Superior temporal gyrus (tissue), 1 donor: ENCODE results near the gene NREP.
"Not testable (repeated sequence)": the region's sequence is repeated elsewhere in the genome, so short reads cannot be mapped to it uniquely, and the experiment has no call there.

ENCODE experiments used
- DNase-seq: peaks from one replicate; pipeline ENCODE4 v3.0.0-alpha.2; 2016; ENCODE audit errors: extremely low spot score

NREP gene

DNA sequence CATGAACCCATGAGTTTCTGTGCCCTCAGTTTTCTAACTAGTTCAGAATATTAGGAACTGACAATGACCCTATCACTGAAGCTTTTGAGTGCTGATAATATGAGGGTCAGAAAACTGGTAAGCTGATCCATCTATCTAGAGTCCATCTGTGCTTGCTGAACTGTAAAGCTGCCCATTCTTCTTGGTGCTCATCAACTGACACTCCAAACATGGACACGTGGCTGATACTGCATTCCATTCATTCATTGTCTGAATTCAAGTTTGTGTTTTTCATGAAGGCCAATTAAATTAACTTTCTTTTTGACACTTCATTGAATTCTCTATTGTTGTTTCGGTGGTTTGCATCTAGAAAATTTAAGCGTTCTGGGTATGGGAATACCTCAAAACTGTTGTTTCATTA lies 17.6 kb downstream of the NREP start:
- no peak for DNase-seq

DNA sequence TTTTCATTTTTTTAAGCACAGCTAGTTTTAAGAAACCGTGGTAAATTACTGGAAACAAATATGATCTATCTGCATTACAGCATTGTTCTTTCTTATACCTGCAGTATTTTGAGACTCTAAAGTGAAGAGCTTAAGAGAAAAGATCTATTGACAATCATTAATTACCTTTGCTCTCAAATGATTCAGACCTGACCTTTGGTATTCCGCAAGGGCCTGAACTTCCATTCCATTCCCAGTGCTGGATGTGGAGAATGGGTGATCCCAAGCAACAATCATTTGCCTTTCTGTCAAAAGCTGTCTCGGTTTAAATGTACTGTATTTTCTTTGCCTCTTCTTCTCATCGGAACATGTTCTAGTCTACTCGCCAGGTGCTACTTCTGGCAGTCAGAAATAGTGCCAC lies 18.9 kb downstream of the NREP start:
- DNase-seq = peak; percentile 25

DNA sequence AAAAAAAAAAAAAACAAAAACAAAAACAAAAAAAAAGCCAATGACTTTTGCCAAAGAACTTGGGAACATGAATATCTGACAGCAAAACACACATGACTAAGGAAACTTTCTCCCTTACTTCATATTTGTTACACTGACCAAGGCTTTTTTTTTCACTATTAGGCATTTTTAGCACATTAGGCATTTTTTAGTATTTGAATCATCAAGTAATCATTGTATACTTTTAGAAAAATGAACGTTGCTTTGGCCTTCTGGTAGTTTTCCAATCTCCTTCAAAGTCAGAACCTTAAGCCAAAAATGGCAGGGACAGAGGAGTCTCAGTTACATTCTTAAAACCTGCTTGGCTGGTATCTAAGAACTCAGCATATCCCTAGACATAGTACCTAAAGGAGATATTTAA lies 19.3 kb downstream of the NREP start:
- DNase-seq = peak; percentile 21

DNA sequence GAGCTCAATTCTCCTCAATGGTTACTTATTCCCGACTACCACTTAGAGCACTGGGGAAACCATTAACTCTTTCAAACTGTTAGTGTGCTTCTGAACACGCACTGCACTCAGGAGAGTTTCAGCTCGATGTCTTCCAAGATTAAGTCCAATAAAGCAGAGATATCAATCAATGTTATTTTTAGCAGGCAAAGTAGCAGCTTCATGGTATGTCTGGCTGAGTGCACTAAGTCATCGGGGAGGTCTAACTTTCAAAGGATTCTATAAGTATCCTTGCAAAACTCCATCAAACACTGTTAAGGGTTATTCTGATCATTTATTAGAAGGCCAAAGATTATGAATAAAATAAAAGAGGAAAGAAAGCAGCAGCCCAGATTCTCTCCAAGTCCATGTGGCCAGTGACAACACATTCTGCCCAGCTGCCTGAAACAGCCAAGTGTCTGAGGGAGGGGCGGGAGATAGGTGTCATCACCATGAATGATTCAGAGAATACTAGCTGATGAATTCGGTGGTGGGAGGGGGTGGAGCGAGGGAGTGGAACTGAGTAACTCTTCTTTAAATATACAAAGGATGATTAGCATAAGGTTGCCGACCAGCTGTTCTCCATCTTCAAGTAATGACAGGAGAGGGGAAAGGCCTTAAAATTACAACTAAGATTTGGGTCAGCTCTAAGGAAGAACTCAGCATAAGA lies 21.3 kb downstream of the NREP start:
- no peak for DNase-seq

DNA sequence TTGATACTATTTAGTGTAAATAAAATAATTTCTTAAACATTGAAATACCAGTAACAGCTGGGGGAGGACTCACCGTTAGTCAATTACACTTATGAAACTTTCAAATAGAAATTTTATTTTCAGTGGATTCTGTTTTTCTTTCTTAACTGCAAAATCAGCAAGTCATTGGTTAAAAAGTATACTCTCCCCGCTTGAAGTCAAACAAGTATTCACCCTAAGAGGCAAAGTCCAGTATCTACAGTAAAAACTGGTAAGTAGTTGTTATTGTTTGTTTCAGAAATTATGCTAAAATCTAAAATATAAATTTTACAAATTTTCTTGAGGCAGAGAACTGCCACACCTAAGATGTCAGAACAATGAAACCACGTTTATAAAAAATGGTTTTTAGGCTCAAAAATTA lies 22.4 kb downstream of the NREP start:
- no peak for DNase-seq

DNA sequence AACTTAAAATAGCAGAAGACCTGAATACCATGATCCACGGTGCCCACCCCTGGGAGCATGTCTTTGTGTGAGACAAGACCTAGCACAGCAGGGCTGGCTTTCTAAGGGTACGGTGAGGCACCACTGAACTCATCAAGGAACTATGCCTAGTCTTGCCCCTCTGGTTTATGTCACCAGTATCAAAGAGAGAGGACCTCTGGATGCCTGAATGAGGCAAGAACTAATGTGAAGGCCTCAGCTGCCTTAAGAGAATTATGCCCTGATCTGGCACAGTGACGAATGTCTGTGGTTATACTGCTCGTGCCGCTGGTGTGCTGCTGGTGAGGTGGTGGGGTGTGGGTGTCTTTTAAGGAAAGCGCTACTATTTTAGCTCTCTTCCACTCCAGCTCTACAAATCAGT lies 23.0 kb downstream of the NREP start:
- DNase-seq = no peak

DNA sequence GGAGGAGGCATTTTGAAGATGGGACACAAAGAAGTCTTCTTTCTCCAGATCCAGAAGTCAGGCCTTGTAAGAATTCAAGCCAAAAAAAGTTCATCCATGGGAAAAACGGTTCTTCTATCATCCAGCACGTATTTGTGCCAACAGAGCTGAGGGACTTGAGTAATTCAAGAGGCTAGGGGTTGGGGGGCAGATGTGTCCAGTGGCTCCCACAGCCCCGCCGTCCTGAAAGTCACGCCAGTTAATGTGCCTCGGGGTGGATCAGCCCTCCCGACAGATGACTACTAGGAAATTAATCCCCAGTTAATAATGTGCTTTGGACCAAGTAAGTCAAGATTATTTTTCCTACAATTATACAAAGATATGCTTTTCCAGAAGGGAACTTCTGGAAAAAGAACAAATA lies 23.4 kb downstream of the NREP start:
- DNase-seq = no peak

DNA sequence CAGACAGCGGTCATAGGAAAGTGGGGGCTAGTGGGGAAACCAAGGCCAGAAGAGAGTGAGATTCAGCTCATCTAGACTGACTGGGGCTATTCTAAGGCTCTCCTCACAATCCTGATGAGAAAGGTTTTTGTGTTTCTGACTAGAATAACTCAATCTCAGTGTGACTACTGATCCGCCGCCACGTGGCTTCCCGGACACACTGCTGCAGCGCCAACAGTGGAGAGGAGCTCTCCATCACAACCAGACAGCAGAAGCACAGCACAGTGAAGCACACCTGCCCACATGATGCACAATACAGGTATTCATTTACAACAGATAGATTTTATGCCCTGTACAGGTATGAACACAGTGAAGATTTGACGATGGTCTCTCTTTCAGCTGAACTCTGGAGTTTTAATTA lies 25.4 kb downstream of the NREP start:
- no peak for DNase-seq

DNA sequence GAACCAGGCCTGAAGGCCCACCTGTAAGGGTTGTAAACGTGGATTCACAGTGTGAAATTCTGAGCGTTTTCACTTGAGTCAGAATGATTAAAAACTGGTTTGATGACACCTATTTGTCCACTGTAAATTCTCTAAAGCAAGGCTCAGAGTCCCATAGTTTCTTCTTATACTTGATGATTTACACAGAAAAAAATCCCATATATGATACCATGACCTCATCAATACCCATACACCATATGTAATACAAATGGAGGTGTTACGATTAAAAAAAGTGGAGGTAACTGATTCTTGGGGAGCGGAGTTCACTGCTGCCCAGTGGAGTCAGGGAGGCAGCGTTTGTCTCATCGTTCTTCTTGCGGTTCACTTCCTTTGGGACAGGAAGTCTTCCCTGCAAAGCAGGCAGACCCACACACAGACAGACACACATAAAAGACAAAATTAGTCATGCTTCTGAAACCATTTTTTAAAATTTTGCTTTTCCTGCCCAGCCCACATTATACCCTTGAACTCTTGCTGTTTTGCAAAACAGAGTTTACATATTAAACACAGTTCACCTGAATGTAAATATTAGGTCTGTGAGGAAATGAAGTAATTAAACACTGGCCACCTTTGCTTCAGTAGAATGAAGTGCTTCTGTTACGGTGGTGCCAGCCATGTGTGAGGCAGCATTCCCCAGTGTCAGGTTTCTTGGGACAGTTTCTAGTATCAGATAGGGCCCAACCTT lies 26.2 kb downstream of the NREP start:
- no peak for DNase-seq

DNA sequence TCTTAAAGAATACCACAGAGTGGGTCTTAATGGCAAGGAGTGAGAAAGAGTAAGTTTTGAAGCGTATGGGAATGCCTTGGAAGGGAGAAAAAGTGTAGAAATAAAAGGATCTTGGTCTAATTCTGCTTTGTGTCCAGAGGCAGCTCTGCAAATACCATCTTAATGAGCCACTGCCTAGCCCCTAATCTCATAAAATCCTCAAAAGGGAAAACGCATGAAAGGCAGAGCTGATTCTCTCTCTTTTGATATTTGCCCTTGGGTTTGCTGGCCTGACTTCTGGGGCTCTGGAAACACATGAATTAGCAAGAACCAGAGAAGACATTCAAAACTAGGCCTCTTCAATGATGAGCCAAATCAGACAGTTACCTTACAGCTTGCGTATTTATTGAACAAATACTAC lies 28.1 kb downstream of the NREP start:
- DNase-seq = no peak

DNA sequence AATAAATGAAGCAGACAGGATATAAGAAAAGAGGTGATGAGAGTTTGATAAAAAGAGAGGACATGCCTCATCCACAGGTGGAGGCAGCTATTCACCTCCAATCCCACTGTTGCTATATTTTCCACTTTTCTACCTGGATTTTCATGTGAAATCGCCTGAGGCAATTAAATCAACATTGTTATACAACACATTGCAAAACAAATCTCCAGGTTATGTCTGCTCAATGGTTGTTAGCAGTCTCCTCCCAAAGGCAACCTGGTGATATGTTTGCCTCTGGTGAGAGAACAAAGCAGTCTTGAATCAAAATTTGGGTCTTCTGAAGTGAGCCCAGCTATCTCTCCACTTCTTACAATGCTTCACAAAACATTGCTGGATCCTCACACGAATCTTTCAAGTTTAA lies 30.0 kb downstream of the NREP start:
- no peak for DNase-seq

DNA sequence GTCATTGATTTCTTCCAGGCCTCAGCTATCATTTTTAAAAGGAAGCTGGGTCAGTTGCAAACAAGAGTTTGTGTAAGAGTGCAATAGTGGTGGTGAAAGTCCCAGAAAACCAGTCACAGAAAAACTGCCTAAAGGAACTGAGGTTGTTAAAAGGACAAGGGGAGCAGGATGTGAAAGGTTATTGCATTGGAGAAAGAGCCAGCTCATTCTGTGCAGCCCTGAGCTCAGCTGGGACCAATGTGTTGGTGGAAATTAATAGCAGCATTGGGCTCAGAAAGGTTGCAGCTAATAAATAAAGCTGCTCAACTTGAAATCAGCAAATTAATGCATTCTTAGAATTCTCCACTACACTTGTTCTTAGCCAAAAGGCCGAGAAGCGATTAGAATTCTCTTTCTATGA lies 34.9 kb downstream of the NREP start:
- DNase-seq = no peak

DNA sequence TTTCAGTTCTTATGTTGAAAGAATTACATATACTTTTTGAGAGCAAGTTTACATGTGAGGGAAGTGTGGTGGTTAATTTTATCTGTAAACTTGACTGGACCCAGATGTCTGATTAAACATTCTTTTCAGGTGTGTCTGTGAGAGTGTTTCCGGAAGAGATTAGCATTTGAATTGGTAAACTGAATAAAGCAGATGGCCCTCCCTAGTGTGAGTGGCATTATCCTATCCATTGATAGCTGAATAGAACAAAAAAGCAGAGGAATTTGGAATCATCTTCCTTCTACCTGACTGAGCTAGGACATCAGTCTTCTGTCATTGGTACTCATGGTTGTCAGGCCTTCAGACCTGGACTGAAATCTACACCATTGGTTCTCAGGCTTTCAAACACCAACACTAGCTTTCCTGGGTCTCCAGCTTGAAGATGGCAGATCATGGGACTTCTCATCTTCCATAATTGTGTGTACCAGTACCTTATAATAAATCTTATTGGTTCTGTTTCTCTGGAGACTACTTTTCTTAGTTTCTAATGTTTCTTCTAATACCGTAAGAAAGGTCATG lies 36.6 kb downstream of the NREP start:
- no peak for DNase-seq

DNA sequence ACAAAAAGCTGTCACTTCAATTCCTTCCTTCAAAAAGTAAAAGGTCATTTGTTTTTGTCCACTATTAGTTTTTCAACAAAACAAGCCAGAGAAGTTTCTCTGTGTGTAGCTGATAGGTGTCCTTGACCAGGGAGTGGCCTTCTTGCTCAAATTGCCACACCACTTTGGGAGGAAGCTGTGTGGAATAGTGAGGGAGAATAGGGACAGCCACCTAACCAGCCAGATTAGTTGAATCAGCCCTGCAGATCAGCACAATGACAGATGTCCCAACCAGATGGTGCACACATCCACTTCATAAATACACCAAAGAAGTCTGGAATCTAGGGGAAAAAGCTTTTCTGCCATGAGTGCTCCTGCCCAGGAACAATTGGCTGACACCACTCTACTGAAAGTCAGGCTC lies 37.2 kb downstream of the NREP start:
- no peak for DNase-seq

DNA sequence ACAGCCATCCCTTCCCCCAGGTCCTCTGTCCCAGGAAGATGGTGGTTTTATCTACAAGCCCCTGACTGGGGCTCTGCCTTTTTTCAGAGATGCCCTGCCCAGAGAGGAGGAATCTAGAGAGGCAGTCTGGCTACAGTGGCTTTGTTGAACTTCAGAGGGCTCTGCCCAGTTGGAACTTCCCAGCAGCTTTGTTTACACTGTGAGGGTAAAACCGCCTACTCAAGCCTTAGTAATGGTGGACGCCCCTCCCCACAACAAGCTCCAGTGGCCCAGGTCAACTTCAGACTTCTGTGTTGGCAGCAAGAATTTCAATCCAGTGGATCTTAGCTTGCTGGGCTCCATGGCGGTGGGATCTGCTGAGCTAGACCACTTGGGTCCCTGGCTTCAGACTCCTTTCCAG lies 40.2 kb downstream of the NREP start:
- not testable (repeated sequence) for DNase-seq

DNA sequence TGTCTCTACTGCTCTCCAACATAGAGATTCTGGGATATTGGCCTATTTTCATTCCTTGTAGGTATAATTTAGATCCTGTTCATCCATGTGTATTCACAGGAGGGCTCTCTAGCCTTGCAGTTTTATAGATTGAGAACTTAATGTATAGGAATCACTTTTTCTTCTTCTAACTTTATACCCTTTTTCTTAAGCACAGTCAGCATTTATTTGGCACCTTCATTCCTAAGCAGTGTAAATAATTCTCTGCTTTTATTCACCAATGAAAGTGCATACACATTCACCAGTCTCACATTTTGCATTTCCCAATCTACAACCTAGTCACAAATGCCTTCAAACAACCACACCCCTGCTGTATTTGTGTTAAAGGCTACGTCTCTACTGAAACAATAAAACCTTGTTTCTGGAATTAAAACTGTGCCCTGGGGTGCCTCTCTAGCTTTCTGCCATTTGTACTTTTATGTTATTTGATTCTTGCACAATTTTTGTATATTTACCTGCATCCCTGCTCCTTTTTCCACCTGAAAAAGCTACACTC lies 49.3 kb downstream of the NREP start:
- DNase-seq = no peak

DNA sequence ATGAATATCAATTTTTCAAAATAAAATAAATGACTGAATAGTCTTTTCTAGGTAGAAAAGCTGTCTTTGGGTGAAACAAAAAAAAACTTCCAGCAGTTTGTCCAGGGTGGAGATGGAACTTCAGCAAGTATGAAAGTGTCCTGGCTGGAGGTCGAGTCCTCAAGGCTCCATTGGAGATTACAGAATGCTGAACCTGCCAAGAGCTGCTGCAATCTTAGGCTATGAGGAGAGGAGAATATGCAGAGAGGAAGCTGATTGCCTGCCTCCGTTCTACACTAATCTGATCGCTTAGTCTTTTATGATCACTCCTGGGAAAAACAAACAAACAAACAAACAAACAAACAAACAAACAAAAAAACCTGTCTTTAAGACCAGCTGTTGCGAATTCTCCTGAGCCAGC lies 50.6 kb downstream of the NREP start:
- no peak for DNase-seq

DNA sequence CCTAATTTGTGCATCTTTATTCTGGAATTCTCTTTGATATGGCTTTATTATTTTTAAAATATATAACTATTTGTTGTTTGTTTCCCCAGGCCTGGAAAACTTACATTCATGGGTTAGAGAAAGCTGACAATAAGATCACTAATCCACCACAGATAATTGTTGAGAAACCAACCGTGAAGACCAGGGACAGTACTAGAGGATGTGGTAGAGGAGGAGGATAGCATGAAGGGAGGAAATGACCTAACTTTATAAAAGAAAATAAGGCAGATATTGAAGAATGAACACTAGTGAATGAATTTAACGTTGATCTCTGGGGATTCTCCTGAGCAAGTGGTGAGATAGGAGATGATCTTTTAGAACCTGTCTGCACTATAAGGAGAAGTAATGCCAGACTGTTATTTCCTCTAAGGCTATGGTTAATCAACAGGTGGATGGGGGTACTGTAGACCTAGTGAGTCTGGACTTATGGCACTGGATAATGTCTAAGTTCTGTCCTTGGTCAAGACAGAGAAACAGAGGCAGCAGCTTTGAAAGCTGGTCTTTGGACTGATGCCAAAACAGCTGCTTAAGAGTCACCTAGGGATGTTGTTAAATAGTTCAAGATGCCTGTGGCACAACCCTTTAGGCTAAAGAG lies 52.4 kb downstream of the NREP start:
- DNase-seq = no peak

DNA sequence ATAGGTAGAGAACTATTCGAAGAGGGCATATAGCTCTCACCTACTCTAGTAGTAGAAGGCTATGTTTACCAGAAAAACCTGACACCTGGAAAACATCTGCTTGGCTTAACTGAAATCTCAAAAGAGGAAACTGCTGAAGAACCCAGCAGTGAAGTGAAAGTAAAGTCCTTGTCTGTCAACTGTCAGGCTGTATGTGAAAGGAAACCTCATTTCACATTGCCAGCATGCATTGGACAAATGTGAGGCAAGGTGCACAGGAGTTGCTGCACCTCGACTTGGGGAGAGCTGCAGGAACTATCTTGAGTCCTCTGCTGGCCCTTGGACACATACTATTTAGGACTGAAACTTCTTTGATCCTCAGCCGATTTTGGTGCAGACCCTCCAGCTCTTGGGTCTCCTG lies 53.3 kb downstream of the NREP start:
- DNase-seq = no peak

DNA sequence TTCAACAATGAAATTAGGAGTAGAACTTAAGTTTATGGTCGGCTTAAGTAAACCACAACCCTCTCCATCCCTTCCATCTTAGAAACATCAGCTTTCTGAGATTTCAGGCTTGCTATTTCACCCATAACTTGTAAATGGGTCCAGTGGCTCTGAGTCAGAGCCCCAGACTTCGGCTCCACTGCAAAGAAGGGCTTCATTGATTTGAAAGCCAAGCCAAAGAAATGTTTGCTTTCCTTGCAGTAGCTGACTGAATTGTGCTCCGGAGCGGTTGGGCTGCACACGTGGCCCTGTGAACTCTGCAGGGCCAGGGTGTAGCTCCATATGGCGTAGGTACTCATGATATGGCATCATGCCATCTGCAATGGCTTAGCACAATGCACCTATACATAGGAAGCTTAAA lies 57.0 kb downstream of the NREP start:
- no peak for DNase-seq

DNA sequence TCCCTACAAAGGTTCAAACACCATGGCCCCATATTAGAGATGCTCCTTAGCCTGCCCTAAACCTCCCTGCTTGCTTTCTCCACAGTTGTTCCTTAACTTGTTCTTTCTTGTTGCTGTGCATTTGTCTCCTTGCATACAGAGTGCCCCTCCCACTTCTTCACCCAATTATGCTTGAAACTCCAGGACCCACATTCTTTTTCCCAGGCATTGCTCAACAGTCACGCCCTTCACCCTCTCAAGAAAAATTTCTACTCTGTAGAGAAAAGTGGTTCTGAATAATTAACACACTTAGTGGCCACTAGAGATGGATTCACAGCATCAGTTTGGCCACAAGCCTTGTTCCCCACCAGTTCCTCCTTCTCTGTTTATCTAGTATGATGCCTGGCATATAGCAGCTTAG lies 57.7 kb downstream of the NREP start:
- no peak for DNase-seq

DNA sequence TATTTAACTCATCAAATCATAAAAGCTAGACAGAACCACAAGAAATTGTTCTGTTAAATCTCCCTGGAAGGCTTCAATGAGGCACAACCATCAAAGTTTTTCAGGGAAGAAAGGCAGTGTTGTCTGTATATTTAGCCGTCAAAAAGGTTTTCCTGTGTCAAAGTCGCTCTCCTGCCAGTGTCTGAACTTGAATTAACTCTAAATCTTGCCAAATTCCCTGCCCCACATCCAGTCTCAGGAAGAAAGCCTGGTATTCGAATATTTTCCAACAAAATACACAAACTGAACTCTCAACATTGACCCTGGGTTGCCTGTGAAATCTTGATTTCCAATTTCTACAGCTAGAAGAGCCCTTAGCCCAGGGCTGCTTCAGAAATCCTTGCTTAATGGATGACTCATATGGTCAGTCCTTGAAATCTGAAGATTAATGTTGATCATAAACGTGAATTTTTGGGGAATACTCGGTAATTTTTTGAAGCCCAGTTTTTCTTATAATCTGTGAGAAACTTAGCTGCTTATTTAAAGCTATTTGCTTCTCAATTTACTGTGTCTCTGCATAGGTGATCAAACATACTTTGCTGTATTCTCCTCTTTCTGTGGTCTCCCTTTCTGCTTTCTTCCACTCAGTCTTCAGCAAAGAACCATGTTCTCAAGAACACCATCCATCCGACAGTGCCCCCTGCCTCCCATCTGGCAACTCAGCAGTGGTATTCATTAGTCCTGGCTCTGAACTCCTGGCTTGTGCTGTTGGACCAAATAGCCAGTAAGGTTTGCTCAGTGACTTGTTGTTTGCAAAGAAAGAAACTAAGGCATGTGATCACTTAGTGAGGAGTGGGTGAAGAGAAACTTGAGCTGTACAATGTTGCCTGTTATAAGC lies 58.9 kb downstream of the NREP start:
- no peak for DNase-seq
